Measurements from ENCODE around the gene MAP3K20.

- TF ChIP-seq CTCF (IDR thresholded peaks at IDR 0.05) (no peak), POLR2A (IDR thresholded peaks at IDR 0.05) (no peak)
Measured at GRCh38 chr2:173106959-173107628, 31.4 kb downstream of the MAP3K20 start.

Measured in transverse colon (tissue), 3 donors.